ENCODE results near the gene ABCA2.

- TF ChIP-seq CTCF (IDR thresholded peaks at IDR 0.05) (no peak), POLR2A (IDR thresholded peaks at IDR 0.05) (no peak)
Measured at GRCh38 chr9:137038916-137039315, 10.9 kb upstream of the ABCA2 start.

Measured in esophagus squamous epithelium (tissue), 4 donors.